ENCODE measurements around the gene SDHD. TPM values are rescaled to one million over a fixed set of nuclear protein-coding genes. Genes with fewer than 3 reads are reported as not detected.
"Not testable (repeated sequence)": the region's sequence is repeated elsewhere in the genome, so short reads cannot be mapped to it uniquely, and the experiment has no call there.

SDHD gene
- total RNA-seq, 1 donor, result 110 TPM

- peak within 1 kb of the TSS; percentile 81 for H3K4me3 ChIP-seq (ENCODE audit: low read depth, low read length)
- peak; percentile 18 for TF ChIP-seq CTCF (IDR thresholded peaks at IDR 0.05; ENCODE audit: insufficient read depth, low read length)
- DNase-seq (ENCODE audit: low read depth), result peak; percentile 94
These were observed 12.5 kb upstream of the SDHD start, which contains the start of the genes NKAPD1 and PIH1D2 for GRCh38 chr11:112073941-112074811. NKAPD1 (plus strand) TSS chr11:112074299; CDS start chr11:112075575, 1,276 bp downstream. PIH1D2 (minus strand) TSS chr11:112074017; CDS start chr11:112073174, 843 bp downstream.

GRCh38 chr11:112082729-112083128, 3.9 kb upstream of the SDHD start:
- no peak for TF ChIP-seq CTCF (IDR thresholded peaks at IDR 0.05; ENCODE audit: insufficient read depth, low read length)
- no peak for DNase-seq (ENCODE audit: low read depth)

GRCh38 chr11:112085822-112086421, 751 bp upstream of the SDHD start:
- no peak for DNase-seq (ENCODE audit: low read depth)

More at GRCh38 chr11:112082729-112083128, 3.9 kb upstream of the SDHD start:
- no peak overlapping the region for H3K4me3 ChIP-seq (ENCODE audit: low read depth, low read length)

GRCh38 chr11:112087212-112087611, 539 bp downstream of the SDHD start:
- no peak for TF ChIP-seq CTCF (IDR thresholded peaks at IDR 0.05; ENCODE audit: insufficient read depth, low read length)
- no peak for DNase-seq (ENCODE audit: low read depth)
- H3K4me3 ChIP-seq (ENCODE audit: low read depth, low read length), result peak overlapping the region; percentile 100

More at GRCh38 chr11:112085822-112086421, 751 bp upstream of the SDHD start:
- TF ChIP-seq CTCF (IDR thresholded peaks at IDR 0.05; ENCODE audit: insufficient read depth, low read length), result no peak
- peak overlapping the region; percentile 100 for H3K4me3 ChIP-seq (ENCODE audit: low read depth, low read length)

- DNase-seq (ENCODE audit: low read depth), result not testable (repeated sequence)
These were observed 8.6 kb downstream of the SDHD start for GRCh38 chr11:112095302-112095701.

GRCh38 chr11:112096194-112096593, 9.5 kb downstream of the SDHD start:
- no peak for DNase-seq (ENCODE audit: low read depth)
- no peak for TF ChIP-seq CTCF (IDR thresholded peaks at IDR 0.05; ENCODE audit: insufficient read depth, low read length)
- no peak overlapping the region for H3K4me3 ChIP-seq (ENCODE audit: low read depth, low read length)

More at GRCh38 chr11:112095302-112095701, 8.6 kb downstream of the SDHD start:
- not testable (repeated sequence) for H3K4me3 ChIP-seq (ENCODE audit: low read depth, low read length)

Measured in fibroblast of the aortic adventitia (primary cell).